Ascending aorta (tissue), 2 donors: Measurements from ENCODE around the gene FAM107B. TPM values are rescaled to one million over a fixed set of nuclear protein-coding genes. Genes with fewer than 3 reads are reported as not detected.

Source experiments
- DNase-seq, 2 donors: peaks; one replicate each; pipeline ENCODE4 v3.0.0-alpha.2; 2019; ENCODE audit warnings: low spot score in 2 of 2
- H3K27ac ChIP-seq, 2 donors: fragments of 200-600 bp; sonication (generic); one replicate each; pipeline ENCODE4 v1.5.1; 2016 to 2017; ENCODE audit warnings: mild to moderate bottlenecking in 1 of 2
- H3K27me3 ChIP-seq: fragments of 200-600 bp; sonication (generic); one replicate; pipeline ENCODE4 v1.5.1; 2017
- H3K36me3 ChIP-seq, 2 donors: fragments of 200-600 bp; sonication (generic); one replicate each; pipeline ENCODE4 v1.5.1; 2016
- H3K4me1 ChIP-seq, 2 donors: fragments of 200-600 bp; sonication (generic); one replicate each; pipeline ENCODE4 v1.5.1; 2016 to 2017; ENCODE audit warnings: mild to moderate bottlenecking in 1 of 2
- H3K4me3 ChIP-seq, 2 donors: fragments of 200-600 bp; sonication (generic); one replicate each; pipeline ENCODE4 v1.5.1; 2016 to 2017; ENCODE audit warnings: mild to moderate bottlenecking in 1 of 2
- H3K9me3 ChIP-seq, 2 donors: fragments of 200-600 bp; sonication (generic); one replicate each; pipeline ENCODE4 v1.5.1; 2016
- CTCF ChIP-seq, 3 experiments: fragments of 200-600 bp in 2 of 3; fragments of 450-650 bp in 1 of 3; sonication (generic) in 2 of 3; IDR thresholded peaks; one replicate each; pipeline ENCODE4 v1.5.1; 2016 to 2019; ENCODE audit warnings: antibody characterized with exemption in 3 of 3, mild to moderate bottlenecking in 1 of 3, moderate library complexity in 1 of 3
- intact Hi-C: fragments of 100-400 bp; cut with DNase I; formaldehyde crosslinking; loops from one replicate; pipeline ENCODE4 v1.15.1; 2023
- total RNA-seq: library from RNA; depleted of rRNA; stranded (reverse); fragments of >200 nt; gene quantifications from one replicate; pipeline ENCODE4 v1.1.0, GENCODE V29; 2016

The FAM107B gene
- total RNA-seq, 1 donor from 2014 or later = 3.7 TPM

- Histone ChIP-seq H3K27ac (no peak overlapping the region), H3K9me3 (no peaks in the 10 kb centered on the region), H3K36me3 (no peaks in the 10 kb centered on the region), H3K27me3 (no peaks in the 10 kb centered on the region), H3K4me3 (no peak overlapping the region), H3K4me1 (peaks cover 0 to 9% of the 10 kb centered on the region in 2 donors)
- DNase-seq = no peak
- TF ChIP-seq CTCF (IDR thresholded peaks at IDR 0.05) = no peak
- intact Hi-C loops = no loop called here
Observed at GRCh38 chr10:14782691-14783363, 8.1 kb upstream of the FAM107B start.

- intact Hi-C loops = no loop called here
- no peak for DNase-seq
- Histone ChIP-seq H3K9me3 (no peaks in the 10 kb centered on the region), H3K27me3 (no peaks in the 10 kb centered on the region), H3K4me1 (peaks cover 0 to 9% of the 10 kb centered on the region in 2 donors), H3K27ac (no peak overlapping the region), H3K36me3 (no peaks in the 10 kb centered on the region), H3K4me3 (no peak overlapping the region)
- no peak for TF ChIP-seq CTCF (IDR thresholded peaks at IDR 0.05)
Observed at GRCh38 chr10:14781763-14782162, 7.1 kb upstream of the FAM107B start.

- no peak for TF ChIP-seq CTCF (IDR thresholded peaks at IDR 0.05)
- intact Hi-C loops = no loop called here
- H3K27me3 ChIP-seq = no peaks in the 10 kb centered on the region
- H3K4me1 ChIP-seq = peaks cover 0 to 9% of the 10 kb centered on the region in 2 donors
- no peak overlapping the region for H3K4me3 ChIP-seq
- H3K27ac ChIP-seq = peak overlapping the region in 1 of 2 donors; percentile 24
- no peak for DNase-seq
- H3K9me3 ChIP-seq = no peaks in the 10 kb centered on the region
- no peaks in the 10 kb centered on the region for H3K36me3 ChIP-seq
Observed at GRCh38 chr10:14779001-14779651, 4.4 kb upstream of the FAM107B start.

- no peaks in the 10 kb centered on the region for H3K27me3 ChIP-seq
- no peaks in the 10 kb centered on the region for H3K36me3 ChIP-seq
- H3K27ac ChIP-seq = no peak overlapping the region
- intact Hi-C loops = no loop called here
- no peak overlapping the region for H3K4me3 ChIP-seq
- no peak for DNase-seq
- TF ChIP-seq CTCF (IDR thresholded peaks at IDR 0.05) = no peak
- H3K9me3 ChIP-seq = no peaks in the 10 kb centered on the region
- peaks cover 0 to 9% of the 10 kb centered on the region in 2 donors for H3K4me1 ChIP-seq
Observed at GRCh38 chr10:14776546-14776945, 1.8 kb upstream of the FAM107B start.

GRCh38 chr10:14775656-14776055, 959 bp upstream of the FAM107B start:
- intact Hi-C loops = no loop called here
- no peak overlapping the region for H3K4me3 ChIP-seq
- H3K4me1 ChIP-seq = peaks cover 0 to 9% of the 10 kb centered on the region in 2 donors
- no peaks in the 10 kb centered on the region for H3K9me3 ChIP-seq
- H3K27me3 ChIP-seq = no peaks in the 10 kb centered on the region
- no peak for TF ChIP-seq CTCF (IDR thresholded peaks at IDR 0.05)
- H3K27ac ChIP-seq = no peak overlapping the region
- H3K36me3 ChIP-seq = no peaks in the 10 kb centered on the region
- DNase-seq = no peak
